ENCODE measurements around the gene DMXL1. TPM values are rescaled to one million over a fixed set of nuclear protein-coding genes. Genes with fewer than 3 reads are reported as not detected.

DMXL1 gene
- total RNA-seq, 1 donor, result 86.1 TPM

DNA sequence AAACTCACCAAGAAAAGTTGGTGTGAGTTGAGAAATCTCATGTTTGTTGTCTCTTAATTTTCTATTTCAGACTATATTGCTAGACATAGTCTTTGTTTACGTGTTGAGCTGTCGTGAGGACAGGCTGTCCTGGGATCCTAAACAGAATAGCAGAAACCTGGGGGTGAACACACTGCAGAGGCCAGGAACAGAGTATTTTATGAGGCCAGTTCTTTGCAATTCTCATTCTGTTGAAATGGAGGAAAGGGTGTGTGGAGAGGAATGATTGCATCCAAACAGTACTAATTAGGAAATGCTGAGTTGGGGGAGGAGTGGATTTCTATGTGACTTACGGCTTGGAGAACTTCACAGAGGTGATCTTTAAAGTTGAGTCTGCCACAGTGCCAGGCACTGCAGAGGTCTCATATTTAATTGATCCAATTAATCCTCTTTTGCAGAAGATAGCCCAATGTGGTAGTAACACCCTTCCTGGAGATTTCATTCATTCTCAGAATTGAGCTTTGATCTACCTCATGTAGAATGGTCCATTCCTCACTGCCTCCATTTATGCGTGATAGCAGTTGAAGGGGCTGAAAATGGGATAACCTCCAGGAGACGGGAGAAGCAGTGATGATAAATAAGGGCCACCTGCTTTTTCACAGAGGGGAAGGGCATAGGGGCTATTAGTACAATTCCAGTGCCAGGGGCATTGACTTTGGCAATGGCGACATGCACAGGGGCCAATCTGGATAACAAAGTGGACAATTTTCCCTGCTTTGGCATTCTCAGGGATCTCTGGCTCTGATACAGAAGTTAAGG lies 200.3 kb downstream of the DMXL1 start:
- Histone ChIP-seq H3K27ac (ENCODE audit: low read depth, low read length) (no peak overlapping the region), H3K4me3 (ENCODE audit: insufficient read depth, low read length) (no peak overlapping the region), H3K9me3 (ENCODE audit: low read depth, low read length) (no peaks in the 10 kb centered on the region), H3K4me1 (ENCODE audit: insufficient read depth, low read length) (peaks cover 21% of the 10 kb centered on the region), H3K79me2 (ENCODE audit: insufficient read depth, low read length) (peaks cover 20% of the 10 kb centered on the region), H3K4me2 (ENCODE audit: insufficient read depth, low read length) (no peak overlapping the region), H3K36me3 (ENCODE audit: insufficient read depth, low read length) (no peaks in the 10 kb centered on the region), H4K20me1 (ENCODE audit: insufficient read depth, low read length) (no peaks in the 10 kb centered on the region), H2AFZ (ENCODE audit: low read length) (no peak overlapping the region), H3K27me3 (ENCODE audit: insufficient read depth, low read length) (no peaks in the 10 kb centered on the region)
- TF ChIP-seq, protein P1, sequence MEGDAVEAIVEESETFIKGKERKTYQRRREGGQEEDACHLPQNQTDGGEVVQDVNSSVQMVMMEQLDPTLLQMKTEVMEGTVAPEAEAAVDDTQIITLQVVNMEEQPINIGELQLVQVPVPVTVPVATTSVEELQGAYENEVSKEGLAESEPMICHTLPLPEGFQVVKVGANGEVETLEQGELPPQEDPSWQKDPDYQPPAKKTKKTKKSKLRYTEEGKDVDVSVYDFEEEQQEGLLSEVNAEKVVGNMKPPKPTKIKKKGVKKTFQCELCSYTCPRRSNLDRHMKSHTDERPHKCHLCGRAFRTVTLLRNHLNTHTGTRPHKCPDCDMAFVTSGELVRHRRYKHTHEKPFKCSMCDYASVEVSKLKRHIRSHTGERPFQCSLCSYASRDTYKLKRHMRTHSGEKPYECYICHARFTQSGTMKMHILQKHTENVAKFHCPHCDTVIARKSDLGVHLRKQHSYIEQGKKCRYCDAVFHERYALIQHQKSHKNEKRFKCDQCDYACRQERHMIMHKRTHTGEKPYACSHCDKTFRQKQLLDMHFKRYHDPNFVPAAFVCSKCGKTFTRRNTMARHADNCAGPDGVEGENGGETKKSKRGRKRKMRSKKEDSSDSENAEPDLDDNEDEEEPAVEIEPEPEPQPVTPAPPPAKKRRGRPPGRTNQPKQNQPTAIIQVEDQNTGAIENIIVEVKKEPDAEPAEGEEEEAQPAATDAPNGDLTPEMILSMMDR (IDR thresholded peaks at IDR 0.05; ENCODE audit: extremely low read depth, low read depth, low read length), result no peak
- DNase-seq (ENCODE audit: insufficient read length, low spot score, missing footprints), result no peak

DNA sequence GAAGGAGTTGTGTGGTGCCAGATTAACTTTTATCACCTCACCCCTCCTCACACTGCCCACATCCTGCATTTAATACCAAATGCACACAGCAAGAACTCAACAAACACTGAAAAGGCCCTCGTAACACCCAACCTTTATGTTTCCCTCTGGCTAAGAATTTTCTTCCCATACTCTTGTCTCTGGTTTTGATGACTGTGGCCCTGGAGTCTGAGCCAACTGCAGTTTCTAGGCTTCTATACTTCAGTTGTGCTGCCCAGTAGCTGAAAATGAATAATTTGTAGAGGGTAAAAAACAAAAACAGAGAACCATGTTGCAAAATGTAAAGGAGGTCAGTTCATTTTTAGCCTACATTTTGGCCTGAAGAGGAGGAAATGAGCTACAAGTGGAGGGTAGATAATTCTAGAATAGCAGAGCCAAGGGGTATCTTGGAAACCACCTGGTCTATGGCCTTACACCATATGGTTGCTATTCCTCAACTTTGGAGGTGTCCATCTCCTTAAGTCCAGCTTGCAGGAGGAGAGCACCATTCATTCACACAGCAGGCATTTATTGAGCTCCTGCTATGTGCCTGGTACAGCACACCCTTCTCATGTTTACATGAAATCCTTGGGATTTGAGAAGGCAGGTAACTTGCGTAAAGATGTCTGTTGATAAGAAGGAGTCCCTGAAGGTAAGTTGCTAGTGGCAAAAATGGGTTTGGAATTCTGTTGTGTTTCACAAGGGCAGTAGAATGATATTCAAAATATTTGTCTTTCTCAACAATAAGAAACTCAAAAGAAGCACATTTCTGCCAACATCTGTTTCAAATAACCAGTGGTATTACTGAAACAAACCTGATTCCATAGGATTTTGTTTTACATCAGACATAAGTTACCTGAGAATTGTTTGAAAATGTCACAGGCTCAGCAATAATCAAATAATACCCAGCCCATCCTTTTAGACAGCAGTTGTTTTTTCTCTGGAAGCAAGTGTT lies 201.2 kb downstream of the DMXL1 start:
- no peak overlapping the region for H3K4me3 ChIP-seq (ENCODE audit: insufficient read depth, low read length)
- H3K9me3 ChIP-seq (ENCODE audit: low read depth, low read length), result no peaks in the 10 kb centered on the region
- H4K20me1 ChIP-seq (ENCODE audit: insufficient read depth, low read length), result no peaks in the 10 kb centered on the region
- no peak overlapping the region for H3K4me2 ChIP-seq (ENCODE audit: insufficient read depth, low read length)
- H3K36me3 ChIP-seq (ENCODE audit: insufficient read depth, low read length), result no peaks in the 10 kb centered on the region
- DNase-seq (ENCODE audit: insufficient read length, low spot score, missing footprints), result no peak
- peaks cover 20% of the 10 kb centered on the region for H3K79me2 ChIP-seq (ENCODE audit: insufficient read depth, low read length)
- no peak overlapping the region for H2AFZ ChIP-seq (ENCODE audit: low read length)
- TF ChIP-seq, protein P1 (IDR thresholded peaks at IDR 0.05; ENCODE audit: extremely low read depth, low read depth, low read length), result no peak
- H3K4me1 ChIP-seq (ENCODE audit: insufficient read depth, low read length), result peaks cover 21% of the 10 kb centered on the region
- no peaks in the 10 kb centered on the region for H3K27me3 ChIP-seq (ENCODE audit: insufficient read depth, low read length)
- H3K27ac ChIP-seq (ENCODE audit: low read depth, low read length), result no peak overlapping the region

DNA sequence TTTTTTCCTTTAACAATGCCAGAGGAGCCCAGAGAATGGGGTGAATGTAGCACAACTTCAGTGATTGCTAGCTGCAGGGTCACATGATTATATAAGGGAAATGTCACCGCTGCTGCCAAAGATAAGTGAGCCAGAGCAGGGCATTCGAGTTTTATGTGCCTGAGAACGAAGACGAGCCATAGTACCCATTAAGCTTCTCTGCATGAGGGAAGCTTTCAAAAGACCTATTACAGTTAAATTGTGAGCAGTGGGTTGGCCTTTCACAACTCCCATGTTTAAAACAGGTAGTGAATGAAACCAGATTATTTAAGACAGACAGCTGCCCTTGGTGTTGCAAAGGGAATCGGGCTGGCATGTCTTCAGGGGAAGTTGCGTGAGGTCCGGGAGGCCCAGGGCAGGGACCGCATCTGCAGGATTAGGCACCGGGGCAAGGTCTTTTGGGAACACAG lies 202.5 kb downstream of the DMXL1 start:
- DNase-seq (ENCODE audit: insufficient read length, low spot score, missing footprints), result no peak
- H3K4me1 ChIP-seq (ENCODE audit: insufficient read depth, low read length), result peaks cover 21% of the 10 kb centered on the region
- no peaks in the 10 kb centered on the region for H3K9me3 ChIP-seq (ENCODE audit: low read depth, low read length)
- H3K4me2 ChIP-seq (ENCODE audit: insufficient read depth, low read length), result no peak overlapping the region
- no peak overlapping the region for H3K27ac ChIP-seq (ENCODE audit: low read depth, low read length)
- TF ChIP-seq, protein P1 (IDR thresholded peaks at IDR 0.05; ENCODE audit: extremely low read depth, low read depth, low read length), result no peak
- H3K27me3 ChIP-seq (ENCODE audit: insufficient read depth, low read length), result no peaks in the 10 kb centered on the region
- H4K20me1 ChIP-seq (ENCODE audit: insufficient read depth, low read length), result no peaks in the 10 kb centered on the region
- H3K4me3 ChIP-seq (ENCODE audit: insufficient read depth, low read length), result no peak overlapping the region
- H3K79me2 ChIP-seq (ENCODE audit: insufficient read depth, low read length), result peaks cover 20% of the 10 kb centered on the region
- no peaks in the 10 kb centered on the region for H3K36me3 ChIP-seq (ENCODE audit: insufficient read depth, low read length)
- no peak overlapping the region for H2AFZ ChIP-seq (ENCODE audit: low read length)

Data from osteoblast (primary cell).